CD4-positive, alpha-beta T cell (primary cell): ENCODE results near the gene MCTP2. TPM values are rescaled to one million over a fixed set of nuclear protein-coding genes. Genes with fewer than 3 reads are reported as not detected.
"Not testable (repeated sequence)": the region's sequence is repeated elsewhere in the genome, so short reads cannot be mapped to it uniquely, and the experiment has no call there.

Source experiments
- ATAC-seq: fragments of 200-7000 bp; cut with Tn5 transposase; one replicate; pipeline ENCODE4 v1.10.0; 2022; ENCODE audit warnings: mild to moderate bottlenecking; ENCODE audit not compliant: poor library complexity
- CTCF ChIA-PET: fragments of 350-600 bp; sonication (Branson Sonifier 250); formaldehyde crosslinking; loops from one replicate; lab custom pipeline; 2021; ENCODE audit warnings: antibody characterized with exemption, inconsistent platforms; lab: Charles Lee
- POLR2A ChIA-PET: fragments of 350-600 bp; sonication (Branson Sonifier 250); formaldehyde crosslinking; loops from one replicate; lab custom pipeline; 2021; ENCODE audit warnings: antibody characterized with exemption, inconsistent platforms; lab: Charles Lee
- DNase-seq, 14 experiments: peaks; one replicate each; pipeline ENCODE4 v3.0.0-alpha.2; 2013 to 2020; ENCODE audit warnings: mixed read lengths in 2 of 14
- H3K27ac ChIP-seq, 2 donors: one replicate each; pipeline versions ENCODE4 v1.5.1 to v1.7.0; 2013; ENCODE audit warnings: low read length in 2 of 2, low read depth in 1 of 2, mild to moderate bottlenecking in 1 of 2
- H3K27me3 ChIP-seq, 2 experiments: 1 replicate in 1 of 2; 2 replicates in 1 of 2; pipeline versions ENCODE4 v1.6.1 to v1.7.0; 2013; ENCODE audit warnings: low read length in 2 of 2, control low read depth in 1 of 2, mild to moderate bottlenecking in 1 of 2, moderate library complexity in 1 of 2; ENCODE audit not compliant: insufficient read depth in 2 of 2, control insufficient read depth in 1 of 2
- H3K36me3 ChIP-seq: one replicate; pipeline ENCODE4 v1.6.1; 2013; ENCODE audit warnings: low read length, control low read depth; ENCODE audit not compliant: insufficient read depth
- H3K4me1 ChIP-seq: one replicate; pipeline ENCODE4 v1.6.1; 2013; ENCODE audit warnings: low read length, control low read depth; ENCODE audit not compliant: insufficient read depth
- H3K4me3 ChIP-seq: one replicate; pipeline ENCODE4 v1.5.1; 2013; ENCODE audit warnings: mild to moderate bottlenecking, low read length, moderate library complexity
- H3K9me3 ChIP-seq, 2 experiments: 1 replicate in 1 of 2; 2 replicates in 1 of 2; pipeline versions ENCODE4 v1.6.1 to v1.7.0; 2013; ENCODE audit warnings: low read length in 2 of 2, mild to moderate bottlenecking in 2 of 2, control low read depth in 1 of 2, moderate library complexity in 1 of 2; ENCODE audit not compliant: control insufficient read depth in 1 of 2, insufficient read depth in 1 of 2
- H3K27ac Mint-ChIP-seq: one replicate; pipeline ENCODE4 v1.8.0; 2020; ENCODE audit warnings: mixed read lengths
- H3K27me3 Mint-ChIP-seq: one replicate; pipeline ENCODE4 v1.8.0; 2021; ENCODE audit warnings: mixed read lengths
- H3K36me3 Mint-ChIP-seq: one replicate; pipeline ENCODE4 v1.8.0; 2021; ENCODE audit warnings: low read depth, mixed read lengths
- H3K4me1 Mint-ChIP-seq: one replicate; pipeline ENCODE4 v1.8.0; 2021; ENCODE audit warnings: low read depth, mixed read lengths
- H3K4me3 Mint-ChIP-seq: one replicate; pipeline ENCODE4 v1.8.0; 2020; ENCODE audit warnings: mild to moderate bottlenecking, mixed read lengths
- H3K9me3 Mint-ChIP-seq: one replicate; pipeline ENCODE4 v1.8.0; 2020; ENCODE audit warnings: mixed read lengths
- CTCF ChIP-seq: fragments of 200-600 bp; IDR thresholded peaks from one replicate; pipeline ENCODE4 v1.8.0; 2022; ENCODE audit warnings: antibody characterized with exemption, mild to moderate bottlenecking
- intact Hi-C, 2 experiments: fragments of 100-400 bp; cut with DNase I in 1 of 2; cut with micrococcal nuclease in 1 of 2; formaldehyde crosslinking; loops; one replicate each; pipeline versions ENCODE4 v1.15.1 to v1.9.0; 2023 to 2025; cut with DNase I, micrococcal nuclease
- total RNA-seq, 174 experiments: library from RNA in 2 of 174; stranded (reverse) in 2 of 174; gene quantifications; one replicate each; pipeline ENCODE4 v1.2.3 and lab custom pipeline; 2021 to 2026

Gene MCTP2
- total RNA-seq, 2 experiments from 2014 or later = 8.0 to 10.8 TPM

- Histone ChIP-seq H3K9me3 (no peaks in the 10 kb centered on the region), H3K4me1 (peaks cover 4% of the 10 kb centered on the region), H3K4me3 (no peak overlapping the region), H3K27me3 (no peaks in the 10 kb centered on the region), H3K27ac (no peak overlapping the region), H3K36me3 (no peaks in the 10 kb centered on the region)
- peaks cover 14% of the 10 kb centered on the region for H3K4me1 Mint-ChIP-seq
- no peak for TF ChIP-seq CTCF
- H3K4me3 Mint-ChIP-seq = no peak overlapping the region
- H3K27ac Mint-ChIP-seq = no peak overlapping the region
- ChIA-PET CTCF (no interaction called here), POLR2A (interaction anchor here (1.1 kb wide), 1 partner anchor 23 kb away, joined by 4 read pairs; the partner anchor contains the start of gene MCTP2)
- ATAC-seq (no peak), DNase-seq (peak in 1 of 14 experiments; percentile 29)
- peaks cover 5% of the 10 kb centered on the region for H3K36me3 Mint-ChIP-seq
- intact Hi-C loops = no loop called here
- H3K9me3 Mint-ChIP-seq = no peaks in the 10 kb centered on the region
- H3K27me3 Mint-ChIP-seq = no peaks in the 10 kb centered on the region
Measured at GRCh38 chr15:94253742-94254141, 22.4 kb downstream of the MCTP2 start.

GRCh38 chr15:94255540-94255939 is 24.2 kb downstream of the MCTP2 start:
- Mint-ChIP-seq H3K36me3 (peaks cover 5% of the 10 kb centered on the region), H3K9me3 (no peaks in the 10 kb centered on the region), H3K27me3 (no peaks in the 10 kb centered on the region), H3K4me3 (no peak overlapping the region), H3K4me1 (peaks cover 14% of the 10 kb centered on the region), H3K27ac (no peak overlapping the region)
- Histone ChIP-seq H3K36me3 (no peaks in the 10 kb centered on the region), H3K4me1 (peaks cover 4% of the 10 kb centered on the region), H3K9me3 (no peaks in the 10 kb centered on the region), H3K27me3 (no peaks in the 10 kb centered on the region), H3K27ac (no peak overlapping the region), H3K4me3 (no peak overlapping the region)
- POLR2A ChIA-PET = no interaction called here
- no peak for TF ChIP-seq CTCF
- CTCF ChIA-PET = no interaction called here
- ATAC-seq (no peak), DNase-seq (no peak)
- intact Hi-C loops = no loop called here

- intact Hi-C loops = no loop called here
- H3K27ac ChIP-seq = no peak overlapping the region
- DNase-seq (no peak), ATAC-seq (no peak)
- Mint-ChIP-seq H3K4me3 (no peak overlapping the region), H3K4me1 (peaks cover 14% of the 10 kb centered on the region), H3K36me3 (no peaks in the 10 kb centered on the region), H3K27ac (no peak overlapping the region), H3K27me3 (no peaks in the 10 kb centered on the region), H3K9me3 (no peaks in the 10 kb centered on the region)
- POLR2A ChIA-PET = no interaction called here
- H3K9me3 ChIP-seq = no peaks in the 10 kb centered on the region
- TF ChIP-seq CTCF = no peak
- H3K27me3 ChIP-seq = no peaks in the 10 kb centered on the region
- CTCF ChIA-PET = no interaction called here
- no peaks in the 10 kb centered on the region for H3K36me3 ChIP-seq
- peaks cover 4% of the 10 kb centered on the region for H3K4me1 ChIP-seq
- no peak overlapping the region for H3K4me3 ChIP-seq
Measured at GRCh38 chr15:94256511-94256910, 25.1 kb downstream of the MCTP2 start.

GRCh38 chr15:94257776-94258175 is 26.4 kb downstream of the MCTP2 start:
- POLR2A ChIA-PET, H3K36me3 Mint-ChIP-seq, CTCF ChIA-PET, H3K36me3 ChIP-seq, H3K27me3 ChIP-seq, H3K9me3 Mint-ChIP-seq, H3K27ac ChIP-seq, H3K9me3 ChIP-seq, H3K4me3 Mint-ChIP-seq, H3K27ac Mint-ChIP-seq, H3K4me1 ChIP-seq, H3K27me3 Mint-ChIP-seq, ATAC-seq, H3K4me3 ChIP-seq, intact Hi-C loops, DNase-seq: not testable (repeated sequence)
- H3K4me1 Mint-ChIP-seq = peaks cover 14% of the 10 kb centered on the region
